G401.6 (cell line): ENCODE data around the gene DMWD.
"Not testable (repeated sequence)": the region's sequence is repeated elsewhere in the genome, so short reads cannot be mapped to it uniquely, and the experiment has no call there.

ENCODE experiments used
- FAIRE-seq: peaks from 2 replicates; lab custom pipeline; 2012; peaks lifted over from hg19 to GRCh38; lab: Jason Lieb, UNC

DMWD gene

DNA sequence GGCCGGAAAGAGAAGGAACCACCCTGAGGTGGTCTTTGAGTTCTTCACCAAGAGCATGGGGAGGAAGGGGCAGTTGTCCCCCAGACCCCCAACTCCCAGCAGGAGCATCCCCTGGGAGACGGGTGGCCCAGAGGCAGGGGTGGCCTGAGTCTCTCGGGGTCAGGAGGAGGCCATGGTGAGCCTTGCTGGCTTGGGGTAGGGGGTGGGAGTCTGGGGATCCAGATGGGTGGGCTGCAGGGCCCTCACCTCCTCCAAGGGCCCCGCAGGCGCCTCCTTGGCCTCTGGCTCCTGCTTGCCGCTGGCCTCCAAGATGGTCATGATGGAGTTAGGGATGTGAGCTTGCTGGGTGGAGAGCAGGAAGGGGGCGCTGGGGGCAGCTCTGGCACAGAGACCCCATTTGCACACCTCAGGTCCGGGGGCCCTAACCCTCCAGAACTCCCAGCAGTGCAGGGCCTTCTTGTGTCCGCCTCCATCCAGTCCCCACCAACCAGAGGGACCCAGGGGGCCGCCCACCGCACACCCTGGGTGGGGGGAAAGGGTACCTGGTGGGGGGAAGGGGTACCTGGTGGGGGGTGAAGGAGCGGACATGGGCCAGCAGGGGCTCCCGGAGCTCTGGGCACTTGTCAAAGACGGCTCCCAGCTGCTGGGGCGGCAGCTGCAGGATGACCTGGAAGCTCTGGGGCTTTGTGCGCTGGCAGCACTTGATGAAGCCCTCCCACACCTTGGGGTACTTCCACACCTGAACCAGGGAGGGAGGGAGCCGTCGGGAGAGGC lies 23.8 kb upstream of the DMWD start:
- no peak for FAIRE-seq

DNA sequence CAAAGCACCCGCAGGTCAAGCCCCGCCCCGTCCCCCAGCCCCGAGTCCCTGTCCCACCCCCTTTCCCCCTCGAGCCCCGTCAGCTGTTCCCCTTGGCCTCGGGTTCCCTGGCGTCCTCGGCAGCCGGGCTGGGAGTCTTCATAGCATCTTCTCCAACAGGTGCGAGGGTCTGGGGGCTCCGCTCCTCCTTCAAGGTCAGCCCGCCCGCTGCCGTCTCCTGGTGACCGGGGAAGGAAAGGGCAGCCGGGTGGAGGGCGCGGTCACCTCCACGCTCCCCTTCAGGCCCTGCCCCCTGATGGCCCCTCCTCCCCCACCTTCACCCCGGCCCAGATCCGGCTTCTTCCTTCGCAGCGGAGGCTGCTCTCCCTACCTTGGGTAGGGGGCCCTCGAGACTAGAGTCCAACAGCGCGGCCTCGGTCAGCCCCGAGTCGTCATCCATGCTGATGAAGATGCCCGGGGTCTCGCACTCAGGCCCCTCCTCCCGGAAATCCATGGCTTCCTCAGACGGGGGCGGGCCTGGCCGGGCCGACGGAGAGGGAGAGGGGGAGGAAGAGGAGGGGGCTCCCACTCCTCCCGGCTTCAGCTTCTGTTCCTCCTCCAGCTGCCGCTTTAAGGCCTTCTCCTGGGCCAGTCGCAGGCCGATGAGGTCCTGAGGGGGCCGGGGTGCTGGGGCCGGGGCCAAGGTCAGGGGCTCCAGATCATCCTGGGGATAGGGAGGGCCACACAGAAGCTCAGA lies 23.0 kb upstream of the DMWD start:
- FAIRE-seq: no peak

DNA sequence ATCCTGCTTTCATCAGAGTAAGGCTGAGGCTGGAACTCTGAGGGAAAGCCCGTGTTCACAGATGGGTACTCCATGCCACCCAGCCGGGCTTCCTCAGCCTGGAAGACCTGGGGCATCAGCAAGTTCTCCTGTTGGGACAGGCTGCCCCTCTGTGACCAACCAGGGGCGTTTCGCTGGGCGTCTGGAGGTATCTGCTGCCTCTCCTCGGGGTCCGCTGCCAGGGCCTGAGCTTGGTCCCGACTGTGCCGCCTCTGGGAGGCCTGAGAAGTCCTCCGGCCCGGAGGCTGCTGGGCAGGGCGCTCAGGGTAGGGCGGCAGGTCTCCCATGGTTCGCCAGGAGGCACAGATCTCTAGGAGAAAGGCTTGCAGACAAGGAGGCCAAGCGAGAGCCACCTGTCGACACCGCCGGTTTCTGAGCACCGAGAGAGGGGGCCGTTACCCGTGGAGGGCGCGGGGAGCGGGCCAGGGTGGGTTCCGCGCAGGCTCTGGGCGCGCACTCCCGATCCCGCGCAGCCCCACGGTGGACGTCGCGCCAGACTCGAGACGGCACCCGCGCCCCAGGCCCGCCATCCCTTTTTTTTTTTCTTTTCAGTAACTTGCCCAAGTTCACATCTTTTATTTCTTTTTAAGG lies 22.3 kb upstream of the DMWD start, which contains the start of gene RSPH6A:
Gene RSPH6A, minus strand, starts transcription at position 458 of the 630 bp plus-strand sequence. Its CDS starts 132 bp downstream, at position 326.
- FAIRE-seq: no peak

- FAIRE-seq: no peak
Measured at GRCh38 chr19:45814166-45814780, 21.6 kb upstream of the DMWD start.

- no peak for FAIRE-seq
Measured at GRCh38 chr19:45812297-45812696, 19.7 kb upstream of the DMWD start.

DNA sequence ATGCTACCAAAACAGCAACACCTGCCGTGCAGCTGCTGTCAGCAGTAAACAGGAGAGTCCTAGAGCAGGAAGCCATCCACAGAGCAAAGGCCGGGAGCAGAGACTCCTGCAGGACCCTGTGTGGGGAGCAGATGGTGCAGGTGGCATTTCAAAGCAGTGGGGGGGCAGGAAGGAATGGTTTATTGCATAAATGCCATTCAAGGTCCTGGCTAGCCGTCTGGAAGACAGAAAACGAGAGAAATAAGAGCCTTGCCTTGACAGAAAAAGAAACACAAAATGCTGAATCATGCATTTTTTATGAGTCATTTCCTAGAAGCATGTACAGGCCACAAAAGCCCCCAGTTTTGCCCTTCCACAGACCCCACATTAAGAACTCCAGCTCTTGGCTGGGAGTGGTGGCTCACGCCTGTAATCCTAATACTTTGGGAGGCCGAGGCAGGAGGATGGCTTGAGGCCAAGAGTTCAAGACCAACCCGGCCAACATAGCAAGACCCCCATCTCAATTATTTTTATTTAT lies 17.1 kb upstream of the DMWD start:
- no peak for FAIRE-seq

- FAIRE-seq: no peak
Measured at GRCh38 chr19:45805719-45806118, 13.1 kb upstream of the DMWD start.

DNA sequence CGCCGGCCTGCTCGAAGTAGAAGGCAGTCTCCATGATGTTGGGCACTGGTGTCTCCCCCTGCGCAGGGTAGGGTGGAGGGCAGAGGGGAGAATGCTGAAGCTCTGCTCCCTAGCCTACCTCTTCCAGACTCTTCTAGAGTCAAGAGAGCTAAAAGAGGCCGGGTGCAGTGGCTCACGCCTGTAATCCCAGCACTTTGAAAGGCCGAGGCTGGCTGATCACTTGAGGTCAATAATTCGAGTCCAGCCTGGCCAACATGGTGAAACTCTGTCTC lies 12.2 kb upstream of the DMWD start:
- FAIRE-seq: no peak

- FAIRE-seq: no peak
Measured at GRCh38 chr19:45804140-45804958, 11.7 kb upstream of the DMWD start.

GRCh38 chr19:45801603-45802175 lies 9.0 kb upstream of the DMWD start:
- FAIRE-seq: no peak

DNA sequence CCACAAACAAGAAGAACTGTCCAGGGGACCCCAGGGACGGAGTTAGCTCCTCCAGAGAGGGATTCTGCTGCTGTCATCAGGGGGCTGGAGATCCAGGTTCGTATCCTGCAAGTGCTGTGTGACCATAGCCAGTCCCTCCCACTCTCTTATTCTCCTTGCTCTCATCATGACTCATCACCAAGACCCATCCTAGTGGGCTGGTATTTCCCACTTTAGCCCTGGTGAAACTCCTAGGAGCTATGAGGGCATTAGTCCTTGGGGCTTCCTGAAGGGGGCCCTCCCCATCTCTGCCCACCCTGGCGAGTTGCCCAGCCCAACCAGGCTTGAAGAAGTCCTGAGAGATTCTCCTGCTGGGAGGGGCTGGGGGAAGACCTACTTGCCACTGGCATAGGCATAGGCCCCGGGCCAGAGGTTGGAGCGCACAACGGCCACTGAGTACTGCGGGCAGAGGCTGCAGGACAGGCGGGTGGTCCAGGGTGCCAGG lies 7.5 kb upstream of the DMWD start:
- FAIRE-seq: no peak

DNA sequence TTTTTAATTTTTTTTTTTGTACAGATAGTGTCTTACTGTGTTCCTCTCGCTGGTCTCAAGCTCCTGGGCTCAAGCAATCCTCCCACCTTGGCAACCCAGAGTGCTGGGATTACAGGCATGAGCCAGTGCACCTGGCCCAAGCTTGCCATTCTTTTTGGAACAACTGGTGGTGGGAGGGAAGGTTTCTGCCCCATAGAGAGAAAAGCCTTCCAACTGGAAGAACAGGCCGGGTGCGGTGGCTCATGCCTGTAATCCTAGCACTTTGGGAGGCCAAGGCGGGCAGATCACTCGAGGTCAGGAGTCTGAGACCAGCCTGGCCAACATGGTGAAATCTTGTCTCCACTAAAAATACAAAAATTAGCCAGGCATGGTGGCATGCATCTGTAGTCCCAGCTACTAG lies 6.9 kb upstream of the DMWD start:
- FAIRE-seq: not testable (repeated sequence)

DNA sequence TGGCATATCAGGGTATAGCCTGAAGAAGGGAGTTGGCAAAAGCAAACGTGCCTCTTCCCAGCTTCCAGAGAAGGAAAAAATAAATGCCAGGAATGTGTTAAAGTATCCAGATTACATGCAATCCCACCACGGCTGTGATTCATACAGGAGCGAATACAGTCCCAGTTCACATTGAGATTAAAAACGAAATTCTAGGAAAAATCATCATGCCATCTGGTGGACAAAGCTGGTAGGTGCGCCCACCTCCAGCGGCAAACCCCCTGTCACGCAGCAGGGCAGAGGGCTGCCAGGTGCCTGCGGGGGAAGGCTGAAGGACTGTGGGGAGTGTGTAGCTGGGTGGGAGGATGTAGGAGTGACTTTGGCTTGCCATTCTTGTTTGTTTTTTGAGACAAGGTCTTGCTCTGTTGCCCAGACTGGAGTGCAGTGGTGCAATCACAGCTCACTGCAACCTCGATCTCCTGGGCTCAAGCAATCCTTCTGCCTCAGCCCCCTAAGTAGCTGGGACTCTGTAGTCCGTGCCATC lies 6.4 kb upstream of the DMWD start:
- FAIRE-seq: peak; percentile 93

GRCh38 chr19:45794627-45795026 lies 2.0 kb upstream of the DMWD start:
- no peak for FAIRE-seq

DNA sequence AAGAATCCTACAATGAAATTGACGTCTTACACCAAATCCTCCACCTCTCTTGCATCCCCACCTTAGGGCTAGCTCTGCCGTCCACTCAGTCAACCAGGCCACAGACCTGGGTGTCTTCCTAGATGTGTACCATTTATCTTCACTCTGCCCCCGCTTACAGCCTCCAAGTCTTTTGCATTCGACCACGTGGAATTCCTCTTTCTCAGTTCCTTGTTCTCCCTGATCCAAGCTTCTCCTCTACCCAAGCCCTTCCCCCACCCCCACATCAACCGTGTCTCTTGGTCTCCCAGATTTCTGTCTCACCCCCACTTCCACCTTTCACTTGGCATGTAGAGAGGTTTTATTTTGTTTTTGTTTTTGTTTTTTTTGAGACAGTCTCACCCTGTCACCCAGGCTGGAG lies 1.2 kb upstream of the DMWD start:
- no peak for FAIRE-seq

DNA sequence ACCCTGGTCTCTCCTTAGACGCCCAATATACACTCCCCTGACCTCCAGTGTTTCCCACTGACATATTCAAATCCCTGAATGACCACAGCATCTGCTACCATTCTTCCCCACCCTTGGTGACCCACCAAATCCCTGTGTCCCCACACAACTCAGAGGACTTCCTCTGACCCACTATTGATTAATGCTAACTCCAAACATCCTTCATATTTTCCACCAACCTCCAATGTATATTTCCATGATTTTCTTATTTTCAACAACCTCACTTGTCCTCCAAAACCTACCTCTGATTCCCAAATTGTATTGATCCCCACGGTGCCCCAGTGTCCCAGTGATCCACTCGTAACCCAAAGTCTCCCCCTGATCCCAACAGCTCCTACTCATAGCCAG lies 526 bp upstream of the DMWD start:
- FAIRE-seq: no peak

DNA sequence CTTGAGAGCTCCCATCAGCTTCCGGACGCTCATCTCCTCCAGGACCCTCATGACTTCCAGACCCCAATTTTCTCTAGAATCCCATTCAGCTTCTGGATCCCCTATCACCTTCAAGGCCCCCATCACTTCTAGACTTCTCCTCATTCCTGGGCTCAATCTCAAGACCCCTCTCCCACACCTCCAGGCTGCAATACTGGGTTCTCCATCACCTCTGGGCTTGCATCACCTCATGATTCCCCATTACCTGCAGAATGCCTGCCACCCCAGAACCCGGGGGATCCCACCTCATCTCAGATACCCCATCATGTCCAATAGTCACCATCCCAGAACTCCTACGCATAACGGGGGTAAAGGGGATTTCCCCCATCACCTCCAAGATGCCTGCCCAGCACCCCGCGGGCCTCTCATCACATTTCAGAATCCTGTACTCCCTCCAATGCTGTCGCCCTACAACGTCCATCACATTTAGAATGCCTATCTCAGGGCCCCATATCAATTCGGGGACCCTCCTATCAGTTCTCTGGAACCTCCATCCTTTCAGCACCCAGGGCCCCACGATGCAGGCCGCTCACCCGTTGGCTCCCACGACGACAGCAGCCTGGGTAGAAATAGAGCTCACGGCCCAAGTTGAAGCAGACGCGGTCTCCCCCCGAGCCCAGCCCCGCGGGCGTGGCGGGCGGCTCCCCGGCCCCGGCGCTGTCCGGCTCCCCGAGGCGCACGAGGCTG lies 738 bp downstream of the DMWD start:
- no peak for FAIRE-seq

GRCh38 chr19:45790942-45791341 lies 1.7 kb downstream of the DMWD start:
- no peak for FAIRE-seq

GRCh38 chr19:45789035-45789786 lies 3.4 kb downstream of the DMWD start:
- FAIRE-seq: no peak

DNA sequence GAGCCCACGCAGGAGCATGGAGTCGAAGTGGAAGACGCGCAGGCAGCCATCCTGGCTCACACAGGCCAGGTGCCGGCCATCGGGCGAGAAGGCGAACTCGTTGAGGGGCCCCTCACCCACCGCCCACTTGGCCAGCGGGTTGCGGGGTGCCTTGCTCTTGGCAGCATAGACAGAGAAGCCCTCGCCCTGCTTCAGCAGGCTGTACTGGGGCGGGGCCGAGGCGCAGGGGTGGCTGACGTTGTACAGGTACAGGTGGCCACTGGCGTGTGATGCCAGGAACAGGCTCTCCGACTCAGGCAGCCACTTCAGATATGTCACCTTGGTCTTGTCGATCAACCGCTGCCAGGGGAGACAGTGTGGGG lies 6.1 kb downstream of the DMWD start:
- no peak for FAIRE-seq
